Measurements from ENCODE around the gene THAP4. TPM values are rescaled to one million over a fixed set of nuclear protein-coding genes. Genes with fewer than 3 reads are reported as not detected.
A peak's percentile ranks its signal among the peaks of the same experiment; 100 is the strongest.

The THAP4 gene
- total RNA-seq, 1 donor from 2014 or later = 46.0 TPM

DNA sequence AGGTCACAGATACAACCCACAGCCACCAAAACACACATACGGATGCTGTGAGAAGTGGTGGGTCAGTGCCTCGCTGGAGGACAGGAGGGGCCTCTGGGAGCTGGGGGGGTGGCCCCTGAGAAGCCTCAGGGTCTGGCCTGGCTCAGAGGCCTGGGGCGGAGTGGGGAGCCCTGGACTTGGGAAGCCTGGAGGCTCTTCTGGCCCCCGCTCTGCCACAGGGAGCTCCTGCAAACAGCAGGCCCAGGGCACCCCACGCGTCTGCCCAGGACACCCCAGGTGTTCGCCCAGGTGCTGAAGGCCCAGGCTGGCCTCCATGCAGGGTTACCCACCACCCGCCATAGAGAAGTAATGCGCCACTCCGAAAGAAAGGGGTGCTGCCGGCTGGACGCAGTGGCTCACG, 25.9 kb downstream of the THAP4 start:
- no peak overlapping the region for H3K4me3 ChIP-seq (ENCODE audit: insufficient read depth, low read depth, low read length)
- no peak for FAIRE-seq
- peak overlapping the region; percentile 83 for H3K9ac ChIP-seq (ENCODE audit: low read length)
- Mint-ChIP-seq H3K4me3 (ENCODE audit: unreplicated experiment) (peak overlapping the region; percentile 71), H3K27ac (ENCODE audit: unreplicated experiment) (peak overlapping the region; percentile 47), H3K27me3 (ENCODE audit: low read depth, unreplicated experiment) (no peaks in the 10 kb centered on the region), H3K9me3 (ENCODE audit: unreplicated experiment) (no peaks in the 10 kb centered on the region), H3K4me1 (ENCODE audit: low read depth, unreplicated experiment) (peaks cover 9% of the 10 kb centered on the region), H3K36me3 (ENCODE audit: low read depth, unreplicated experiment) (peaks cover 4% of the 10 kb centered on the region)
- H3K27me3 ChIP-seq (ENCODE audit: insufficient read depth, low read length) = no peaks in the 10 kb centered on the region
- DNase-seq (ENCODE audit: low read depth) = no peak
- H3K9me3 ChIP-seq (ENCODE audit: insufficient read depth, low read depth, low read length) = no peaks in the 10 kb centered on the region
- peak overlapping the region; percentile 89 for H3K4me2 ChIP-seq (ENCODE audit: low read length)
- peaks cover 45% of the 10 kb centered on the region for H4K20me1 ChIP-seq (ENCODE audit: insufficient read depth, low read length)
- peaks cover 6% of the 10 kb centered on the region for H3K4me1 ChIP-seq (ENCODE audit: insufficient read depth, low read length)
- peaks cover 76% of the 10 kb centered on the region for H3K79me2 ChIP-seq (ENCODE audit: insufficient read depth, low read length)
- H3K27ac ChIP-seq (ENCODE audit: low read depth, low read length) = no peak overlapping the region
- no peak overlapping the region for H2AFZ ChIP-seq (ENCODE audit: low read depth, low read length)
- TF ChIP-seq, protein P1, sequence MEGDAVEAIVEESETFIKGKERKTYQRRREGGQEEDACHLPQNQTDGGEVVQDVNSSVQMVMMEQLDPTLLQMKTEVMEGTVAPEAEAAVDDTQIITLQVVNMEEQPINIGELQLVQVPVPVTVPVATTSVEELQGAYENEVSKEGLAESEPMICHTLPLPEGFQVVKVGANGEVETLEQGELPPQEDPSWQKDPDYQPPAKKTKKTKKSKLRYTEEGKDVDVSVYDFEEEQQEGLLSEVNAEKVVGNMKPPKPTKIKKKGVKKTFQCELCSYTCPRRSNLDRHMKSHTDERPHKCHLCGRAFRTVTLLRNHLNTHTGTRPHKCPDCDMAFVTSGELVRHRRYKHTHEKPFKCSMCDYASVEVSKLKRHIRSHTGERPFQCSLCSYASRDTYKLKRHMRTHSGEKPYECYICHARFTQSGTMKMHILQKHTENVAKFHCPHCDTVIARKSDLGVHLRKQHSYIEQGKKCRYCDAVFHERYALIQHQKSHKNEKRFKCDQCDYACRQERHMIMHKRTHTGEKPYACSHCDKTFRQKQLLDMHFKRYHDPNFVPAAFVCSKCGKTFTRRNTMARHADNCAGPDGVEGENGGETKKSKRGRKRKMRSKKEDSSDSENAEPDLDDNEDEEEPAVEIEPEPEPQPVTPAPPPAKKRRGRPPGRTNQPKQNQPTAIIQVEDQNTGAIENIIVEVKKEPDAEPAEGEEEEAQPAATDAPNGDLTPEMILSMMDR (IDR thresholded peaks at IDR 0.05; ENCODE audit: insufficient read depth, low read depth, low read length) = no peak
- TF ChIP-seq EZH2 (IDR thresholded peaks at IDR 0.05; ENCODE audit: insufficient read depth, low read length) = no peak
- no peaks in the 10 kb centered on the region for H3K36me3 ChIP-seq (ENCODE audit: insufficient read depth, low read length)

DNA sequence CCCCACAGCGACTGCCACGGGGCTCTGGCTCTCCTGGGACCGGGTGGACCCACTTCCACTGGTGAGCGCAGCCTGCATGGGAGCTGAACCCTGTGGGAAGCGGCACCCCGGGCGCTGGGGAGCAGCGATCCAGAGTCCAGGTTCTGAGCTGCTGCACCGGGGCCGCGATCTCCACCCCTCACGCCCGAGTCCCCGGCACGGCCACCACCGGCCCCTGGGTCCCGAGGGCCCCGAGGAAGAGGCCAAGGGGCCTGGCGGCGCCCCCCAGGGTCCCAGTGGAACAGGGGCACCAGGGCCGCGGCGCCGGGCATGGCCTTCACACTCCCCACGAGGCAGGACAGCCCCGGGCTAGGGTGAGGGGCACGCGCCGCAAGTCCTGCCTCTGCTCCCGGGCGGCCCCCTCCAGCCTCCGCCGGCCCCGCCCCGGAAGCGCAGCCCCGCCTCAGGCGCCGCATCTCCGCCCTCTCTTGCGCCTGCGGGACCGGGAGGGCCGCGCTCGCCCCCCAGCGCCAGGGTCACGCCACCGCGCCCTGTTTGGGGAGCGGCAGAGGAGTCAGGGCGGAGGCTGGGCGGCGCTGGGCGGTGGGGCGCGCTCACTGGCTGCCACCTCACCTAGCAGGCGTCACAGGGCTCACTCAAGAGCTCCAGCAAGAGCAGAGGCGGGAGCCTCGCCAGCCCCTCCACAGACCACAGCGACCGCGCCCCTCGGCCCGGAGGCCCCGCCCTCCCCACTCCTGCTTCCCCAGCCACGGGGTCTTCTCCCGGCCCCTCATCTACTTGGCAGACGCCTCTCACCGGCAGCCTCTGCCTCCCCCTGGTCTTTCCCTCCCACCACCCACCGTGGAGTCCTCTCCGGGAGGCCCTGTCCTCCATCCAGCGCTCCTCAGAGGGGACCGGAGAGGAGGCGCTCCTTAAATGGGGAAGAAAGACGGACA, 26.8 kb downstream of the THAP4 start:
- Mint-ChIP-seq H3K4me3 (ENCODE audit: unreplicated experiment) (peak overlapping the region; percentile 76), H3K4me1 (ENCODE audit: low read depth, unreplicated experiment) (peaks cover 9% of the 10 kb centered on the region), H3K9me3 (ENCODE audit: unreplicated experiment) (no peaks in the 10 kb centered on the region), H3K27me3 (ENCODE audit: low read depth, unreplicated experiment) (no peaks in the 10 kb centered on the region), H3K27ac (ENCODE audit: unreplicated experiment) (no peak overlapping the region), H3K36me3 (ENCODE audit: low read depth, unreplicated experiment) (peaks cover 6% of the 10 kb centered on the region)
- DNase-seq (ENCODE audit: low read depth) (peak; percentile 74), FAIRE-seq (no peak)
- Histone ChIP-seq H3K4me2 (ENCODE audit: low read length) (peak overlapping the region; percentile 89), H3K9me3 (ENCODE audit: insufficient read depth, low read depth, low read length) (no peaks in the 10 kb centered on the region), H2AFZ (ENCODE audit: low read depth, low read length) (peak overlapping the region; percentile 60), H3K79me2 (ENCODE audit: insufficient read depth, low read length) (peaks cover 68% of the 10 kb centered on the region), H3K27me3 (ENCODE audit: insufficient read depth, low read length) (no peaks in the 10 kb centered on the region), H3K4me3 (ENCODE audit: insufficient read depth, low read depth, low read length) (peak overlapping the region; percentile 56), H3K9ac (ENCODE audit: low read length) (peak overlapping the region; percentile 83), H4K20me1 (ENCODE audit: insufficient read depth, low read length) (peaks cover 36% of the 10 kb centered on the region), H3K27ac (ENCODE audit: low read depth, low read length) (peak overlapping the region; percentile 47), H3K4me1 (ENCODE audit: insufficient read depth, low read length) (peaks cover 6% of the 10 kb centered on the region), H3K36me3 (ENCODE audit: insufficient read depth, low read length) (no peaks in the 10 kb centered on the region)
- TF ChIP-seq, protein P1 (IDR thresholded peaks at IDR 0.05; ENCODE audit: insufficient read depth, low read depth, low read length) = no peak
- no peak for TF ChIP-seq EZH2 (IDR thresholded peaks at IDR 0.05; ENCODE audit: insufficient read depth, low read length)

DNA sequence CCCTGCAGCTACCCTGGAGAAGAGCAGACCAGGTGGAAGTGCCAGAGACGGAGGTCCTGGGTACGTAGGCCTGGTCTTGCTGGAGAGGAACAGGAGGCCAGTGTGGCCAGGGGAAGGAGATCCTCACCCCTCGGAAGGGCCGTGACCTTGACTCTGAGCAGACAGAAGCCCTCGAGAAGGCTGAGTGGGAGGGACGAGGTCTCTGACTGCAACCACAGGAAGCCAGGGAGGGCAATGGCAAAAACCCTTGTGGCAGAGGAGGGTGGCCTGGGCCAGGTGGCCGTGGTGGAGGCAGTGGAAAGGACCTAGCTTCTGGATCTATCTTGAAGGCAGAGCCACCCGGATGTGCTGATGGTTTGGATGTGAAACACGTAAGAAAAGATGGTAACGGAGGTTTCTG, 28.1 kb downstream of the THAP4 start:
- H3K36me3 ChIP-seq (ENCODE audit: insufficient read depth, low read length) = peaks cover 4% of the 10 kb centered on the region
- no peaks in the 10 kb centered on the region for H3K27me3 ChIP-seq (ENCODE audit: insufficient read depth, low read length)
- peaks cover 8% of the 10 kb centered on the region for H3K36me3 Mint-ChIP-seq (ENCODE audit: low read depth, unreplicated experiment)
- H3K4me3 ChIP-seq (ENCODE audit: insufficient read depth, low read depth, low read length) = no peak overlapping the region
- no peak for FAIRE-seq
- H3K79me2 ChIP-seq (ENCODE audit: insufficient read depth, low read length) = peaks cover 58% of the 10 kb centered on the region
- no peaks in the 10 kb centered on the region for H3K9me3 Mint-ChIP-seq (ENCODE audit: unreplicated experiment)
- H3K27ac Mint-ChIP-seq (ENCODE audit: unreplicated experiment) = peak overlapping the region; percentile 72
- H3K4me2 ChIP-seq (ENCODE audit: low read length) = no peak overlapping the region
- no peaks in the 10 kb centered on the region for H3K9me3 ChIP-seq (ENCODE audit: insufficient read depth, low read depth, low read length)
- DNase-seq (ENCODE audit: low read depth) = no peak
- peaks cover 6% of the 10 kb centered on the region for H3K4me1 ChIP-seq (ENCODE audit: insufficient read depth, low read length)
- H3K4me3 Mint-ChIP-seq (ENCODE audit: unreplicated experiment) = peak overlapping the region; percentile 76
- H3K4me1 Mint-ChIP-seq (ENCODE audit: low read depth, unreplicated experiment) = peaks cover 9% of the 10 kb centered on the region
- peaks cover 27% of the 10 kb centered on the region for H4K20me1 ChIP-seq (ENCODE audit: insufficient read depth, low read length)
- H3K9ac ChIP-seq (ENCODE audit: low read length) = no peak overlapping the region
- H3K27me3 Mint-ChIP-seq (ENCODE audit: low read depth, unreplicated experiment) = no peaks in the 10 kb centered on the region
- no peak overlapping the region for H2AFZ ChIP-seq (ENCODE audit: low read depth, low read length)
- TF ChIP-seq, protein P1 (IDR thresholded peaks at IDR 0.05; ENCODE audit: insufficient read depth, low read depth, low read length) = no peak
- no peak for TF ChIP-seq EZH2 (IDR thresholded peaks at IDR 0.05; ENCODE audit: insufficient read depth, low read length)
- no peak overlapping the region for H3K27ac ChIP-seq (ENCODE audit: low read depth, low read length)
